H1 (cell line): ENCODE results near the gene ZDHHC1. TPM values are rescaled to one million over a fixed set of nuclear protein-coding genes. Genes with fewer than 3 reads are reported as not detected.

Experiments
- RBBP5 ChIP-seq: IDR thresholded peaks from 2 replicates; pipeline ENCODE4 v1.7.1; 2012; ENCODE audit warnings: low read depth, mild to moderate bottlenecking, inconsistent platforms, low read length, moderate library complexity, borderline replicate concordance
- polyA plus RNA-seq, 7 experiments: library from polyadenylated mRNA; depleted of rRNA in 3 of 7; stranded (reverse) in 5 of 7; unstranded in 2 of 7; fragments of >200 nt in 5 of 7; fragments of 200-250 nt in 2 of 7; gene quantifications; 1 replicate in 5 of 7; 2 replicates in 1 of 7; 4 replicates in 1 of 7; pipeline versions ENCODE4 v1.2.1 to v1.2.3, GENCODE V29; 2011 to 2013; ENCODE audit warnings: missing spikeins in 2 of 7, mixed read lengths in 2 of 7
- total RNA-seq: library from RNA; stranded (reverse); fragmentation: NEBNext Ultra II Directional; extraction: Animal tissue kit (Norgen Biotek cat#: 25700); gene quantifications from 2 replicates; pipeline ENCODE4 v1.2.1, GENCODE V29; 2021

The ZDHHC1 gene
- total and polyA plus RNA-seq, 2 of the 8 experiments (the other 6 are each of a cell fraction or from before 2014, with no cell fraction given) = 3.1 to 4.9 TPM

GRCh38 chr16:67397036-67397801 is 19.1 kb downstream of the ZDHHC1 start (continued):
- TF ChIP-seq RBBP5 = no peak
